ENCODE data around the gene PLA2G4B. TPM values are rescaled to one million over a fixed set of nuclear protein-coding genes. Genes with fewer than 3 reads are reported as not detected.

The PLA2G4B gene
- total RNA-seq, 1 donor from 2014 or later = 8.5 TPM

GRCh38 chr15:41853831-41854230 lies 15.2 kb downstream of the PLA2G4B start:
- H3K4me3 Mint-ChIP-seq = no peak overlapping the region

GRCh38 chr15:41854443-41854842 lies 15.8 kb downstream of the PLA2G4B start:
- peaks cover 13% of the 10 kb centered on the region for H3K4me1 Mint-ChIP-seq
- H3K4me3 Mint-ChIP-seq = no peak overlapping the region
- no peaks in the 10 kb centered on the region for H3K36me3 Mint-ChIP-seq (ENCODE audit: low read depth)
- H3K27me3 Mint-ChIP-seq (ENCODE audit: low read depth) = no peaks in the 10 kb centered on the region
- DNase-seq (ENCODE audit: low read depth, low spot score) = no peak
- H3K9me3 Mint-ChIP-seq = no peaks in the 10 kb centered on the region
- no peak overlapping the region for H3K27ac Mint-ChIP-seq (ENCODE audit: unreplicated experiment)
- TF ChIP-seq CTCF (conservative IDR thresholded peaks at IDR 0.05) = no peak

More at GRCh38 chr15:41853831-41854230, 15.2 kb downstream of the PLA2G4B start:
- Mint-ChIP-seq H3K36me3 (ENCODE audit: low read depth) (no peaks in the 10 kb centered on the region), H3K9me3 (no peaks in the 10 kb centered on the region), H3K27ac (ENCODE audit: unreplicated experiment) (no peak overlapping the region), H3K27me3 (ENCODE audit: low read depth) (no peaks in the 10 kb centered on the region), H3K4me1 (peaks cover 7% of the 10 kb centered on the region)
- no peak for DNase-seq (ENCODE audit: low read depth, low spot score)
- TF ChIP-seq CTCF (conservative IDR thresholded peaks at IDR 0.05) = no peak

- Mint-ChIP-seq H3K27me3 (ENCODE audit: low read depth) (no peaks in the 10 kb centered on the region), H3K36me3 (ENCODE audit: low read depth) (no peaks in the 10 kb centered on the region), H3K4me3 (no peak overlapping the region), H3K27ac (ENCODE audit: unreplicated experiment) (peak overlapping the region; percentile 6), H3K9me3 (no peaks in the 10 kb centered on the region), H3K4me1 (peaks cover 22% of the 10 kb centered on the region)
- no peak for TF ChIP-seq CTCF (conservative IDR thresholded peaks at IDR 0.05)
- DNase-seq (ENCODE audit: low read depth, low spot score) = no peak
These were observed 16.8 kb downstream of the PLA2G4B start for GRCh38 chr15:41855261-41855961.

- Mint-ChIP-seq H3K9me3 (no peaks in the 10 kb centered on the region), H3K36me3 (ENCODE audit: low read depth) (no peaks in the 10 kb centered on the region), H3K4me3 (no peak overlapping the region), H3K27ac (ENCODE audit: unreplicated experiment) (no peak overlapping the region), H3K4me1 (peaks cover 28% of the 10 kb centered on the region), H3K27me3 (ENCODE audit: low read depth) (no peaks in the 10 kb centered on the region)
- no peak for DNase-seq (ENCODE audit: low read depth, low spot score)
- no peak for TF ChIP-seq CTCF (conservative IDR thresholded peaks at IDR 0.05)
These were observed 17.6 kb downstream of the PLA2G4B start for GRCh38 chr15:41856262-41856661.

GRCh38 chr15:41856716-41857115 lies 18.1 kb downstream of the PLA2G4B start:
- Mint-ChIP-seq H3K36me3 (ENCODE audit: low read depth) (no peaks in the 10 kb centered on the region), H3K9me3 (no peaks in the 10 kb centered on the region), H3K4me3 (no peak overlapping the region), H3K4me1 (peaks cover 28% of the 10 kb centered on the region), H3K27ac (ENCODE audit: unreplicated experiment) (no peak overlapping the region), H3K27me3 (ENCODE audit: low read depth) (no peaks in the 10 kb centered on the region)
- DNase-seq (ENCODE audit: low read depth, low spot score) = no peak
- no peak for TF ChIP-seq CTCF (conservative IDR thresholded peaks at IDR 0.05)

Data from neural crest cell (in vitro differentiated cells).